HG02571 (cell line): ENCODE data around the gene SYNGR1.

Experiments used
- ATAC-seq: cut with Tn5 transposase; IDR thresholded peaks from one replicate; pipeline ENCODE4 v1.9.1; 2021; ENCODE audit warnings: mild to moderate bottlenecking, moderate library complexity; ENCODE audit not compliant: unreplicated experiment

Gene SYNGR1

DNA sequence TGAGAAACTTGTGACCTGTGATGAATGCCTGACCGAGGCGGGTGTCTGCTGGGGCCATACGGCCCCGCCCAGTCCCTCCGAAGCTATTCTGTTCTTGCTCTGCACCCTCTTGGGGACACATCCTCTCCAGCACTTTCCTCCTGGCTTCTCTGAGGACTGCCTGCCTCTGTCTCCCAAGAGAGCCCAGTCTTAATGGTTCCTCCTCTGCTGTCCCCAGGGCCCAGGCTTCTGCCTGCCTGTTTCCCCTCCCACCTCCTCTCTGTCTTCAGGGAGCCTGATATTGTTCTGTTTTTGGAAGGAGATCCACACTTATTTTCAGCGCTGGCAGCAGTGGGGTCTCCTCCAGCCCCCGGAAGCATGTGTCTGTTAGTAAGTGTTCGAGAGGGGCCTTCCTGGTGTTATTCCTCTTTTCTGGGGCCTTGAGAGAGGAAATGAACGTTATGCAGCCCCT is 18.7 kb downstream of the SYNGR1 start:
- ATAC-seq: no peak

DNA sequence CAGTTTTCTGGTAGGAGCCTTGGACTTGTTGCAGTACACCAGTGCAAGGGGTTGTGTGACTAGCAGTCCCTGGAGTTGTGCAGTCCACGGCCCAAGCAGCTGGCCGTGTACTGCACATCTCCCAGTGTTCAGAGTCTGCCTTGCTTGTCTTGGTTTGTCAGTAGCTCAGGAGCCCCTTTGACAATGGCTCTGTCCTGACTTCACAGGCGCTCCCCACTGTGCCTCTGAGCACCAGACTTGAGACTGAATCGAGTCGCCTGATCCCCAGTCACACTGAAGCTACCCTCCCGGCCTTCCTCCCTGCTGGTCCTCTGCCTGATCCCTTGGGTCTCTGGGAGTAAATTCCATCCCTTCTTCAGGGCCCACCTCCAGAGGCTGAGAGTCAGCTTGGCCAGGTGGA is 19.4 kb downstream of the SYNGR1 start:
- ATAC-seq: no peak

DNA sequence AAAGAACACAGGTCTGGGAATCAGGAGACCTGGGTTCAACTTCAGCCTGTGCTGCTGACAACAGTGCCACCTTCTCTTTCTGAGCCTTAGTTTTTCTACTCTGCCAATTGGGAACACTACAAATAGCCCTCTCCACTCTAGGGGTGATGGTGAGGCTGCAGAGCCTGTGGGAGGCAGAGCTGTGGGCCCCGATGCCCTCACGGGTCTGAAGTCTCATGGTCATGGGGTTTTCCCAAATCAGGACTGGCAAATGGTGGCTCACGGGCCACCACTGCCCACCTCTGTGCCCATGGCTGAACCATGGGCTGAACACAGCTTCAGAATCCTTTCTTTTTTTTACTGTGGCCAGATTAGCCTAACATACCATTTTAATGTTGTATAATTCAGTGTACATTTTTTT is 19.8 kb downstream of the SYNGR1 start:
- ATAC-seq: no peak

DNA sequence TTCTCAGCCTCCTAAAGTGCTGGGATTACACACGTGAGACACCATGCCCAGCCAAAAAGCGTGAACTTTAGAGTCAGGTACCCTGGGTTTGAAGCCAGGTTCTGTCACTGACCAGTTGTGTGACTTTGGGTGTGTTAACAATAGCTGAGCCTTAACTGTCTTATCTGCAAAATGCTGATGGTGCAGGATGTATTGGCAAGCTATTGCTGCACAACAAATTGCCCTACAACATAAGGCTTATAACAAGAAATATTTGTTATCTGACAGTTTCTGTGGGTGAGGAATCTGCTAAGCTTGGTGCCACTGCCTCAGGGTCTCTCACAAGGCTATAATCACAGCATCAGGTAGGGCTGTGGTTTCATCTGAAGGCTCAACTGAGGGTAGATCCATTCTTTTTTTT is 21.9 kb downstream of the SYNGR1 start:
- no peak for ATAC-seq

DNA sequence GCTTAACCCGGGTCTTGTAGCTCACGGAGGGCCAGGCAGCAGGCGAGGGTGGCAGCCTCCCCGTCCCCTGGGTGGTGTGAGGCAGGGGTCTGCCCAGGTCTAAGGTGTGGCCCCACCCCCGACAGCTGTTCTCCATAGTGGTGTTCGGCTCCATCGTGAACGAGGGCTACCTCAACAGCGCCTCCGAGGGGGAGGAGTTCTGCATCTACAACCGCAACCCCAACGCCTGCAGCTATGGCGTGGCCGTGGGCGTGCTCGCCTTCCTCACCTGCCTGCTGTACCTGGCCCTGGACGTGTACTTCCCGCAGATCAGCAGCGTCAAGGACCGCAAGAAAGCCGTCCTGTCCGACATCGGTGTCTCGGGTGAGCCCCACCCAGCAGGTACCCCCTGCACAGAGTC is 24.4 kb downstream of the SYNGR1 start:
- no peak for ATAC-seq

DNA sequence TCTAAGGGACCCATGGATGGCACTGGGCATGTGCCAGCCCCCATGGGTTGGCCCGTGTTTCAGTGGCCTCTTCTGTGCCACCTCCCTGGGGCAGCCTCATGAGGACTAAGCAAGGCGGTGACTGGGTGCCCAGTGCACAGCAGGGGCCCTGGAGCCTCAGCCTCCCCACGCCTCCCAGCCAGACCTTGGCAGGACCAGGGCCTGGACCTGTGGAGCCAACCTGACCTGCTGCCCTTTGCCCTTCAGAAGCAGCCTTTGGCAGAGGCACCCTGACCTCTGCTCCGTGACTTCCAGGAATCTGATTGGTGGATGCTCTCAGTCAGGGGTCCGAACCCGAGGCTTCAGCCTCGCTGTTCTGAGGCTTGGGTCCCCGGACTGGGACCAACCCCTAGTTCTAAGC is 25.0 kb downstream of the SYNGR1 start:
- no peak for ATAC-seq

DNA sequence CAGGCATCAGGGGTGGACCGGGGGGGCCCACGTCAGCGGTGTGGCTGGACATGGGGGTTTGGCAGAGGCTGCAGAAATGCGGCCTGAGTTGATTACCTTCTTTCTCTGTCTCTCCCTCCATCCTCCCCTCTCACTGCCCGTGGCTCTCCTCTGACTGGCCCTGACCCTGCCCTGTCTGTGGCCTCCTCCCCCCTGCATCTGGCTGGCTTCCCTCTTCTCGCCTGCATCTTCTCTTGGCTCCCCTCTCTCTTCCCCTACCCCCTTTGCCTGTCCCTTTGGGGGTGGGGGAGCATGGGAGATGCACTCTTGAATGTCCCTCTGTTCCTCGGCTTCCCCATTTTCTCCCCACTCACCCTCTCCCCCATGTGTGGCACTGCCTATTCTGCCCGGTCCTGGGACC is 25.9 kb downstream of the SYNGR1 start:
- no peak for ATAC-seq

DNA sequence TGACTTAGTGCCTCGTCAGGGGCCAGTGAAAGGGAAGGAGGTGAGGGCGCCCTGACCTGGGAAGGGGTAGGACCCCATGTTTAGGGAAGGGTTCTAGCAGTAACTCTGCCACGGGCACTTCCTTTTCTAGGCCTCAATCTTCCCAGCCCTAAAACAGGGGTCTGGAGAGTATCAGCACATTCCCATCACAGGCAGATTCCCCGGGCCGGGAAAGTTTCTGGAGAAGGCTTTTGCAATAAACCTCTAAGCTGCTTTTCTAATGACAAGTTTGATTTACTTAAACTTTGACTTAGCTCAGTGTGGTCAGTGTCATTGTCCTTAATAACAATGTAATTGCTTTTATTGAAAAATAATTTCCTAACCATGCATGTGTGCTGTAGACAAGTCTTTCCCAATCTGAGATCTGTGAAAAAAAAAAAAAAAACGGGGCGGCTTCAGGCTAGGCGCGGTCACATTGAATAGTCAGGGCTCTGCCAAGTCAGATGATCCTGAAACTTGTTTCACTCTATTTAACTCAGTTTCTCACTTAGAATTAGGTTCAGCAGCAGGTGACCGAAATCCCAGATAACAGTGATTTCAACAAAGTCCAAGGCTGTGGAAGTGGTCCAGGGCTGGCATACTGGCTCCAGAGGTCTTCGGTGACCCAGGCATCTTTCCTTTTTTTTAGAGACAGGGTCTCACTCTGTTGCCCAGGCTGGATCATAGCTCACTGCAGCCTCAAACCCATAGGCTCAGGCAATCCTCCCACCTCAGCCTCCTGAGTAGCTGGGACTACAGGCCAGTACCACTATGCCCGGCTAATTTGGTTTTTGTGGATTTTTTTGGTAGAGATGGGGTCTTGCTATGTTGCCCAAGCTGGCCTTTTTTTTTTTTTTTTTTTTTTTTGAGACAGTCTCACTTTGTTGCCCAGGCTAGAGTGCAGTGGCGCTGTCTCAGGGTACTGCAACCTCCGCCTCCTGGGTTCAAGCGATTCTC is 30.3 kb downstream of the SYNGR1 start:
- ATAC-seq: no peak

DNA sequence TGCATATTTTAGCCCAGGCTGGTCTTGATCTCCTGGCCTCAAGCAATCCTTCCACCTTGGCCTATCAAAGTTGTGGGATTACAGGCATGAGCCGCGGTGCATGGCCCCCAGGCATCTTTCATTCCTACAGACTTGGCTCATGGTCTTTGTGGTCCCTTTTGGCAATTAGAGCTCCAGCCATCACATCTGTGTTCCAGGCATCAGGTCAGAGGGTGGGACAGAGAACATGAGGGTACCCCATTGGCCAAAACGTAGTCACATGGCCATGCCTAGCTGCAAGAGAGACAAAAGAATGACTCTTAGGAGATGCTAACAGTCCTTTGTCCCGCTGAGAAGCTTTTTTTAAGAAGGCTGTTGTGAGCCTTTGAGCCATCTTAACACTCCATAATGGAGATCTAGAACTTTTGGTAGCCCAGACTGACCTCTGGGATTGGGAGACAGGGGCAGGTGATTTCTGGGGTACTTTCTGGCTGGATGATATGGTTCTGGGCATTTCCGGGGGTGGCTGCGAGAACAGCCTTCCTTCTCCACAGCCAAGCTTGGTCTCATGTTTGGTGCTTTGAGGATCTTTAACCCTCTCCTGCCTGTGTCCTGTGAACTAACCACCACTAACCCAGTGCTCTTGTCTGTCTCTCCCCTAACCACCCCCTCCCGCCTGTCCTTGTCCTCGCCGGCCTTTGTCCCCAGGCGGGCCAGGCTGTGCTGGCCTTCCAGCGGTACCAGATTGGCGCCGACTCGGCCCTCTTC is 31.4 kb downstream of the SYNGR1 start:
- ATAC-seq: no peak

DNA sequence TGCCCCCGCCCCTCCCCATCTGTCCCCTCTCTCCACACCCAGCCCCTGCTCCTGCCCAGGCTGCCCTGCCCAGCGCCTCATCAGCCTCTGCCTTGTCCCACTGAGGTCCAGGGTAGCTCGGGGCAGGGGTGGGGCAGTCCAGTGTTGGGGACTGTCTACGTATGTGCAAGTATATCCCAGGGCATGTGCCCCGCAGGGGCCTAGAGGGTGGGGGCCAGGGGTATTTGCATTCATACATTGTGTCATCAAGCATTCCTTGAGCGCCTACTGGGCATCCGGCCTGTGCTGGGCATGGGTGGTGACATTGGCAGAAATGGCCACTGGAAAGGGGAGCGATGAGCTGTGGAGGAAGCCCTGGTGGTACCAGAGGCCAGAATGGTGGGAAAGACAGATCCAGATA is 32.1 kb downstream of the SYNGR1 start:
- ATAC-seq: no peak

DNA sequence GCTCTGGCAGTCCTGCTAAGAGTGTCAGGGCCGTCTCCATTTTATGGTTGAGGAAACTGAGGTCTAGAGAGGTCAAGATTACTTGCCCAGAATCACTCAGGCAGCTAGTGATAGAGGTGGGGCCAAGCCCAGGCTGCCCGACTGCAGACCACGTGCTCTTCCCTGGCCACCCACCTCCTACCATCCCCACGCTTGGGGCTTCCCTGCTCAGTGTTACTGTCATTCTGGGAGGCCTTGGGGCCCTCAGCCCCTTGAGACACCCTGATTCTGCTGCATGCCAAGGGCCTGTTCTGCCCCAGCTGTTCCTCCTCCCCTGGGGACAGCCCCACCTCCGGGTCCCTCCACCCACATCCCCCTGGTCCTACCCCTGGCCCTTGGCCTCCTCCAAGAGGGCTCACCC is 32.6 kb downstream of the SYNGR1 start:
- ATAC-seq: no peak

DNA sequence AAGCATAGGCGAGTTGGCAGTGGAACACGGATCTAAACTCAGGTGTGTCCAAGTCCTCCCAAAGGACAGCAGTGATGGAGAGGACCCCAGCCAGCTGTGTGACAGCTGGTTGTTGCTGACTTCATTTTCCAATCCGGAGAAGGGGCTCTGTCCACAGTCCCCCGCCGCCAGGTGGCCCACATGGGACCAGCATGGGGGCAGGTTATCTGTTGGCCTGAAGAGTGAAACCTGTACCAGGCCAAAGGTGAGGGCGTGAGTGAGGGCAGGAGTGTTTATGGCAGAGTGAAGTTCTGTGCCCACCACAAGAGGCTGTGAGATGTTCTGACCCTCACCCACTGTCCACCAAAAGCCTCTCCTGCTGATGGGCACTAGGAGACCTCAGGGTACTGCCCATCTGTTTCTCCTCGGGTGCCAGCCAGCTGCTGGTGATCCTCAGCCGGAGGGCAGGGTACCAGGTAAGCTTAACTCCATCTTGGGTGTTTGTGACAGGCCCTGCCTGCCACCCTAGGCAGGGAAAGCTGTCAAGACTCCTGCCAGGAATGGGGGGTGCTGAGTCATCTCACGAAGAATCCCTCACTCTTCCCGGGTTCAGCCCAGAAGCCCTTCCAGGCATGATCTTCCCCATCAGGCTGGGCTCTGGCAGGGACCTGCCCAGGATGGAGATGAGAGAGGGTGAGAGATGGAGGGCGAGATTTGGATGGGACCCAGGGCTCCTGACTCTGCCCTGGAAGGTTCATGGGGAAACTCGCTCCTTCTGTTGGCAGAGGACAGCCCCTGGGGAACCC is 34.2 kb downstream of the SYNGR1 start:
- no peak for ATAC-seq

DNA sequence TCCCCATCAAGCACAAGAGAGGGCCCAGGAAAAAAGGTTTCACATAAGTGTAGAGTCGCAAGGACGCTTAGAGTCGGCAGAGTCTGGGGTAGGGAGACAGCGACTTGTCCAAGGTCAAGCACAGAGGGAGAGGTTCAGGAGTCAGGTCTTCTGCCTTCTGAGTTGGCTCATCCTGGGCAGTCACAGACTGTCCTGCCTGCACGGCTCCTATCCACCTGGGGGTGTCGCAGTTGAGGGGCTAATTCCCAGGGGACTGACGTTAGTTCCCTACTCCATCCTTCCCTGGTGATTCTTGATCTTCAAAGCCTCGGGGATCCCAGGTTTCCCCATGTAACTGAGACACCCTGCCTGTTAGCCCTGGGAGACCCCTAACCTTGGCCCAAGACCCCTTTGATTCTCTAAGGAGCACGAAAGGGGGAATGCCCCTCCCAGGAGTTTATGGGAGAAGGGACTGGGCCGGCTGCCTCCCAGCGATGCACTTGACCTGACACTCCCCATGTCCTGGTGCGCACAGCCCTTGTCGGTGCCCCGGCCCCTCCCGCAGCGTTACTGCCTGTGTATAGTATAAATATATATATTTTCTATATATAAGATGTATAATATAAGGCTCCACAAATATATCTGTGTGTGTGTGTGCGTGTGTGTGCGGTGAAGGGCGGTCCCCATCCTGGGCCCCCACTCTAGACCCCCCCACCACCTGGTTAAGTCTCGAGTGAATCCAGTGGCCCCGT is 35.1 kb downstream of the SYNGR1 start:
- ATAC-seq: no peak

DNA sequence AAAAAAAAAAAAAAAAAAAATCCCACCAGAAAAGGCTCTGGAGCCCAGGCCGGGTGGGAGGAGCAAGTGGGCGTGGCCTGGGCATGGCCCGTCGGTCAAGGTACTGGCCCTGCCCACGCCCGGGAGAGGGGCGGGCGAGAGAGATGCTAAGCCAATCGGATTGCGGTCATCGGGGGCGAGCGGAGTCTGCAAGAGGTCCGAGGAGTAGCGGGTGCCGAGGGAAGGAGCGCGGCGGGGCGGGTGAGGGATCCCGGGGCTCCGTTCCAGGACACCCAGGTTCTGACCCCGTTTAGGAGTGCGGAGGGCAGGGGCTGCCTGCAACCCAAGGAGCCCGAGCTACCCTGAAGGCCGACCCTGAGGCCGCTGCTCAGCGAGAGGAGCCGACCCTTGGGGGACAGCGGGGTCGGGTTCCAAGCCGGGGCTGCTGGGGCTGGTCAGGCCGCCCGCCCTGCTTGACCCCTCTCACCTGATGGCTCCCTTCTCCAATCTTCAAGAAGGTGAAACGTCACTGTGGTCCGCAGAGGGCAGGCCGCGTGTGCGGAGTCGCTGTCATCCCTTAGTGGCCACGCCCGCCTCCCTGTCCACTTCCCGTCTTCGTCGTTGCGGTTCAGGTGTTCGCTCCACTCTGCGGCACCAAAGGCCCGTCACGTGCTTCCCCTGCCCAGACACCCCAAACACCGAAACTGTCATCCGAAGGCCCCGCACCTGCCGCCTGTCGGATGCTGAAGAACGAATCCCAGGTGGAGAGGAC is 38.6 kb downstream of the SYNGR1 start:
- ATAC-seq: no peak

DNA sequence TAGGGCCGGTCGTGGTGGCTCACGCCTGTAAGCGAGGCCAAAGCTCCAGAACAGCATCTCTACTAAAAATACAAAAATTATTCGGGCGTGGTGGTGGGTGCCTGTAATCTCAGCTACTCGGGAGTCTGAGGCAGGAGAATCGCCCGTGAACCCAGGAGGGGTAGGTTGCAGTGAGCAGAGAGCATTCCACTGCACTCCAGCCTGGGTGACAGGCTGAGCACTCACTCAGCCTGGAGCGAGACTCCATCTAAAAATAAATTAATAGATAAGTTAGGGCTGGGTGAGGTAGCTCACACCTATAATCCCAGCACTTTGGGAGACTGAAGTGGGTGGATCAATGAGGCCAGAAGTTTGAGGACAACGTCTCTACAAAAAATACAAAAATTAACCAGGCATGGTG is 39.6 kb downstream of the SYNGR1 start:
- ATAC-seq: no peak

DNA sequence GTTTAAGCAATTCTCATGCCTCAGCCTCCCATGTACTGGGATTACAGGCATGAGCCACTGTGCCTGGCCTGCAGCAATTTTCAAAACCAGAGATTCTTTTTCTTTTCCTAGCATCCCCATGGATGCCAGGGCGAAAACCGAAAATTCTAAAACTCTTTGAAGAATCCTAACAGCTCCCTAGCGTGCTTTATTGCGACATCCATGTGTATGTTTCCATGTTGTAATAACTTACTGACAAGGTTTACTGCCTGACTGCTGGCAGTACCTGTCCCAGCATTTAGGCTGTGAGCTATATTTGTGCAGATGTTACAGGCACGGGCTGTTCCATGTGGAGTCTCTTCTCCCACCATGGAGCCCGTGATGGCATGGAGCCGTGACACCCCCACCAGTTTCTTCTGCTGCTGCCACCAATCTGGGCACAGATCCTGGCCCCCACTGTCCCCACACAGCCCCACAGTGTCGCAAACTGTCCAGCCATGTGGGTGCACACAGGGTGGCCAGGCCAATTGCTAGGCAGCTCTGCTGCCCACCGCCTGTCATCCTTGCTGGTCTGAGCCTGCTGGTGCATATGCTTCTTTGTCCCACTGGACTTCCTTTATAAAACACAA is 42.7 kb downstream of the SYNGR1 start:
- no peak for ATAC-seq

DNA sequence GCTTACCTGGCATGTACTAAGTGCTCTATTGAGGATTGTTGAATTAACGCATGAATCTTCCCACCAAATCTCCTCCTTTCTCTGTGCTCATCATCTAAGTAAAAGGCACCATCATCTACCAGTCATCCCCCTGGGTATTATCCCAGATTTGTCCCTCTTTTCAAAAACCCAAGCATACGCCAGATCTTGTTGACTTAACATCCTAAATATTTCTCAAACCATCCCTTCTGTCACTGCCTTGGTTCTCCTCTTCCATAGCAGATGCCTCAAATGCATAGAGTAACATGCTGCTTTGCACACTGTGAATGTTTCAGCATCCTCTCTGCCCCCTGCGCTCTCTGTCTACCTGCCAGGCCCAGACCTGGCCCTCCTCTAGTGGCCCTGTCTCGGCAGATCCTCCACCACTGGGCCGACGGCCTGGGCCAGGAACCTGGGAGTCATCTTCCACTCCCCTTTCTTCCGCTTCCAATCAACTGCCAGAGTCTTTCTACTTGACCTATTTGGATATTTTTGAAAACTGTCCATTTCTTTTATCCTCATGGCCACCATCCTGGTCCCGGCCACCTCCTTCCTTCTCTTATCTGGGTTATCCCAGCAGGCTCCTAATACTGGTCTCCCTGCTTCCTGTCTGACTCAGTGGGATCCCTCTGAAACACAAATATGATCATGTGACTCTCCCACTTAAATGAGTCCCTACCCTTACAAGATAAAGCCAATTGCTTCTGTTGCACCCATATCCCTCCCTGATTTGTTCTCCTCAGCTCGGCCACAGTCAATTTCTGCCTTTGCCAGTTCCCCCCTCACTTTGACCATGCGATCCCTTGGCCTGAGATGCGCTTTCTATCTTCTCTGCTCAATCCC is 46.4 kb downstream of the SYNGR1 start:
- ATAC-seq: no peak

DNA sequence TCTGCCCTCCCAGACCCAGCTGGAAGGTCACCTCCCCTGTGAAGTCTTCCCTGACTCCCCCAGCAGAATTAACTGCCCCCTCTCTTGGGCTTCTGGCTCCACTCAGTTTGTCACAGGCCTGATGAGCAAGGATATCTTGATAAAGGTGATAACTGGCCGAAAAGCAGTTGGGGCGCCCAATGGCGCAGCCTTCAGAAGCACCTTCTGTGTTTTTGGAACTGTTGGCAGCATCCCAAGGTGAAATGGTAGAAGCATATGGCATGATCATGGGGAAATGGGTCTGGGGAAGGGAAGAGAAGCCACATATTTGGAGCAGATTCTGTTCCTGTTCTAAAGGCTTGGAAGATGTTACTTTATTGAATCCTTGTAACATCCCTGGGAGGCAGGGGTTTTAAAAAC is 47.0 kb downstream of the SYNGR1 start:
- no peak for ATAC-seq

DNA sequence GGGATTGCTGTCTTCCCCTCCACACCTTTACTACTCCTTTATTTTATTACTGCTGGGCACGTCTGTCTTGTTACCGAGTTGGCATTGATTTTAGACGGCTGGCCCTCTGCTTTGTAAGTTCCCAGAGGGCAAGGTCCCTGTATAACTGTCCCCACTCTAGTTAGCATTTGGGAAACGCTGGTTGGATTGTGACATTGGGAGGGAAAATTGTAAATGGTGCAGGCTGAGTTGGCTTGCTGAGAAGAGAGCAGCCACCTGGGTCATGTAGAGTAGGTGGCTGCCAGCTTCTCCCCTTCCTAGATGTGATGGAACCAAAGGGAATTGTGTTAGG is 51.5 kb downstream of the SYNGR1 start:
- no peak for ATAC-seq
